ENCODE data around the gene CGB8.
"Not testable (repeated sequence)": the region's sequence is repeated elsewhere in the genome, so short reads cannot be mapped to it uniquely, and the experiment has no call there.

Gene CGB8

GRCh38 chr19:49064768-49065611 is 16.1 kb upstream of the CGB8 start, which contains the start of gene NTF4:
TSS of gene NTF4 (minus strand) at chr19:49064818. CDS start at chr19:49061997, 2,821 bp downstream.
- peak in 1 of 2 donors; percentile 27 for ATAC-seq

- no peak for ATAC-seq
These were observed 15.2 kb upstream of the CGB8 start for GRCh38 chr19:49064029-49064629.

GRCh38 chr19:49061445-49061844 is 12.5 kb upstream of the CGB8 start:
- no peak for ATAC-seq

- no peak for ATAC-seq
These were observed 12.1 kb upstream of the CGB8 start for GRCh38 chr19:49061000-49061399.

GRCh38 chr19:49059053-49059452 is 10.1 kb upstream of the CGB8 start:
- no peak for ATAC-seq

GRCh38 chr19:49058562-49058961 is 9.7 kb upstream of the CGB8 start:
- no peak for ATAC-seq

- peak; percentile 15 to 18 for ATAC-seq
These were observed 8.8 kb upstream of the CGB8 start, which contains the start of gene CGB7 for GRCh38 chr19:49057636-49058234. TSS of gene CGB7 (minus strand) at chr19:49057749. CDS start at chr19:49055375, 2,374 bp downstream.

GRCh38 chr19:49056902-49057596 is 8.1 kb upstream of the CGB8 start:
- not testable (repeated sequence) for ATAC-seq

- peak; percentile 79 to 84 for ATAC-seq
These were observed 7.4 kb upstream of the CGB8 start for GRCh38 chr19:49056101-49056901.

- ATAC-seq, result not testable (repeated sequence)
These were observed 1.6 kb upstream of the CGB8 start for GRCh38 chr19:49050376-49051033.

GRCh38 chr19:49049834-49050233 is 923 bp upstream of the CGB8 start:
- ATAC-seq, result not testable (repeated sequence)

- ATAC-seq, result not testable (repeated sequence)
These were observed 5.4 kb downstream of the CGB8 start, which contains the start of gene CGB5 for GRCh38 chr19:49043548-49043947. TSS of gene CGB5 (plus strand) at chr19:49043848. CDS start at chr19:49044210, 362 bp downstream.

- ATAC-seq, result not testable (repeated sequence)
These were observed 6.2 kb downstream of the CGB8 start for GRCh38 chr19:49042666-49043065.

- ATAC-seq, result no peak
These were observed 6.7 kb downstream of the CGB8 start for GRCh38 chr19:49042177-49042576.

- ATAC-seq, result not testable (repeated sequence)
These were observed 9.2 kb downstream of the CGB8 start for GRCh38 chr19:49039736-49040135.

GRCh38 chr19:49038557-49039276 is 10.2 kb downstream of the CGB8 start:
- not testable (repeated sequence) for ATAC-seq

GRCh38 chr19:49038111-49038510 is 10.8 kb downstream of the CGB8 start:
- not testable (repeated sequence) for ATAC-seq

GRCh38 chr19:49036815-49037214 is 12.1 kb downstream of the CGB8 start, which contains the start of gene CGB1:
TSS of gene CGB1 (minus strand) at chr19:49036895. CDS start at chr19:49036711, 184 bp downstream.
- ATAC-seq, result peak in 1 of 2 donors; percentile 17

- ATAC-seq, result peak in 1 of 2 donors; percentile 67
These were observed 17.1 kb downstream of the CGB8 start, which contains the start of gene CGB2 for GRCh38 chr19:49031642-49032301. TSS of gene CGB2 (plus strand) at chr19:49031890. CDS start at chr19:49032096, 206 bp downstream.

- not testable (repeated sequence) for ATAC-seq
These were observed 18.6 kb downstream of the CGB8 start for GRCh38 chr19:49030323-49030722.

All from activated CD4-positive, CD25-positive, alpha-beta regulatory T cell treated with anti-CD3 and anti-CD28 coated beads, Interleukin-2, amount 50 U/mL, for 24 hours (primary cell).